HCT116 (cell line): ENCODE measurements around the gene RGS7. TPM values are rescaled to one million over a fixed set of nuclear protein-coding genes. Genes with fewer than 3 reads are reported as not detected.

ENCODE experiments used
- microRNA counts: library from miRNA; unstranded; fragments of <30 nt; microRNA quantifications from one replicate; lab custom pipeline; 2015
- microRNA-seq: library from miRNA; unstranded; fragments of <30 nt; microRNA quantifications from one replicate; pipeline ENCODE4, GENCODE V29; 2016; ENCODE audit warnings: borderline number of aligned reads
- total RNA-seq: library from RNA; stranded (reverse); gene quantifications from one replicate; pipeline ENCODE4 v1.2.1, GENCODE V29; 2021; ENCODE audit not compliant: unreplicated experiment

RGS7 gene
- total RNA-seq, 1 experiment from 2014 or later = not detected

MicroRNAs within 50 kb of the gene (microRNA counts, 767-probe panel; counts per million panel counts)
- microRNA hsa-miR-3123 (lab: Ali Mortazavi, UCI) = not detected

Small RNAs within 50 kb of the gene (microRNA-seq; reads per million reads assigned to microRNA genes)
- not detected for gene MIR3123

Other genes with a start within 250 kb of the RGS7 start
- 67.7 TPM for gene FH, start 162.6 kb upstream of the RGS7 start, total RNA-seq
- gene KMO, start 175.2 kb upstream of the RGS7 start, total RNA-seq = not detected